ENCODE data around the gene OSCP1.
A peak's percentile ranks its signal among the peaks of the same experiment; 100 is the strongest.

OSCP1 gene

GRCh38 chr1:36406440-36406839, 43.8 kb downstream of the OSCP1 start:
- Histone ChIP-seq H3K9me3 (no peaks in the 10 kb centered on the region), H3K4me1 (ENCODE audit: control insufficient read depth in 1 of 2, insufficient read depth in 1 of 2, low read depth in 1 of 2, low read length in 1 of 2) (peaks cover 4 to 7% of the 10 kb centered on the region in 2 experiments), H3K27ac (peak overlapping the region; percentile 71), H3K4me3 (ENCODE audit: low read depth in 1 of 2, low read length in 1 of 2) (no peak overlapping the region), H3K36me3 (no peaks in the 10 kb centered on the region), H3K27me3 (no peaks in the 10 kb centered on the region)
- TF ChIP-seq, protein P1, sequence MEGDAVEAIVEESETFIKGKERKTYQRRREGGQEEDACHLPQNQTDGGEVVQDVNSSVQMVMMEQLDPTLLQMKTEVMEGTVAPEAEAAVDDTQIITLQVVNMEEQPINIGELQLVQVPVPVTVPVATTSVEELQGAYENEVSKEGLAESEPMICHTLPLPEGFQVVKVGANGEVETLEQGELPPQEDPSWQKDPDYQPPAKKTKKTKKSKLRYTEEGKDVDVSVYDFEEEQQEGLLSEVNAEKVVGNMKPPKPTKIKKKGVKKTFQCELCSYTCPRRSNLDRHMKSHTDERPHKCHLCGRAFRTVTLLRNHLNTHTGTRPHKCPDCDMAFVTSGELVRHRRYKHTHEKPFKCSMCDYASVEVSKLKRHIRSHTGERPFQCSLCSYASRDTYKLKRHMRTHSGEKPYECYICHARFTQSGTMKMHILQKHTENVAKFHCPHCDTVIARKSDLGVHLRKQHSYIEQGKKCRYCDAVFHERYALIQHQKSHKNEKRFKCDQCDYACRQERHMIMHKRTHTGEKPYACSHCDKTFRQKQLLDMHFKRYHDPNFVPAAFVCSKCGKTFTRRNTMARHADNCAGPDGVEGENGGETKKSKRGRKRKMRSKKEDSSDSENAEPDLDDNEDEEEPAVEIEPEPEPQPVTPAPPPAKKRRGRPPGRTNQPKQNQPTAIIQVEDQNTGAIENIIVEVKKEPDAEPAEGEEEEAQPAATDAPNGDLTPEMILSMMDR (IDR thresholded peaks at IDR 0.05), result no peak

DNA sequence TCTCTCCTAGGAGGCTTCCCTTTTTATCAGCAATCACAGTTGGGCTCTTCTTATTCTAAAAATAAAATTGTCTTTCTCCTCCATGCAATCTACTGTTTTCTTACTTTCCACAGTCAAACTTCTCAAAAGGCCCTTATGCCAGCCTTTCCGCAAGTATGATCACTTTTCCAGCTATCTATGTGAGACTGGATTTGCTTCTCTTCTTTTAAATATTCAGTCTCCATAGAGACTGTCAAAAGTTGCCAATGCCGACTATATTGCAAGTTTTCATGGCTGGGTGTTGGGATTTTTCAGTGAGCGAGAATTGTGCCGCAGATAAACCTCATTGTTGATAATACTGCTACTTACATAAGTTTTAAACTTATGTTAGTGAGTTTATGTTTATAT, 47.8 kb downstream of the OSCP1 start:
- H3K9me3 ChIP-seq, result no peaks in the 10 kb centered on the region
- H3K4me1 ChIP-seq (ENCODE audit: control insufficient read depth in 1 of 2, insufficient read depth in 1 of 2, low read depth in 1 of 2, low read length in 1 of 2), result peaks cover 22 to 26% of the 10 kb centered on the region in 2 experiments
- TF ChIP-seq, protein P1 (IDR thresholded peaks at IDR 0.05), result no peak
- H3K27me3 ChIP-seq, result no peaks in the 10 kb centered on the region
- H3K36me3 ChIP-seq, result no peaks in the 10 kb centered on the region
- peak overlapping the region; percentile 86 for H3K27ac ChIP-seq
- no peak overlapping the region for H3K4me3 ChIP-seq (ENCODE audit: low read depth in 1 of 2, low read length in 1 of 2)

GRCh38 chr1:36401602-36402503, 48.4 kb downstream of the OSCP1 start:
- Histone ChIP-seq H3K4me3 (ENCODE audit: low read depth in 1 of 2, low read length in 1 of 2) (no peak overlapping the region), H3K27ac (peak overlapping the region; percentile 86), H3K36me3 (no peaks in the 10 kb centered on the region), H3K27me3 (no peaks in the 10 kb centered on the region), H3K9me3 (no peaks in the 10 kb centered on the region), H3K4me1 (ENCODE audit: control insufficient read depth in 1 of 2, insufficient read depth in 1 of 2, low read depth in 1 of 2, low read length in 1 of 2) (peaks cover 28 to 32% of the 10 kb centered on the region in 2 experiments)
- TF ChIP-seq, protein P1 (IDR thresholded peaks at IDR 0.05), result no peak

GRCh38 chr1:36400825-36401601, 49.2 kb downstream of the OSCP1 start:
- TF ChIP-seq, protein P1 (IDR thresholded peaks at IDR 0.05), result no peak
- Histone ChIP-seq H3K27me3 (no peaks in the 10 kb centered on the region), H3K36me3 (no peaks in the 10 kb centered on the region), H3K4me1 (ENCODE audit: control insufficient read depth in 1 of 2, insufficient read depth in 1 of 2, low read depth in 1 of 2, low read length in 1 of 2) (peaks cover 37 to 41% of the 10 kb centered on the region in 2 experiments), H3K27ac (peak overlapping the region; percentile 86), H3K4me3 (ENCODE audit: low read depth in 1 of 2, low read length in 1 of 2) (peak overlapping the region; percentile 1 to 16), H3K9me3 (no peaks in the 10 kb centered on the region)

DNA sequence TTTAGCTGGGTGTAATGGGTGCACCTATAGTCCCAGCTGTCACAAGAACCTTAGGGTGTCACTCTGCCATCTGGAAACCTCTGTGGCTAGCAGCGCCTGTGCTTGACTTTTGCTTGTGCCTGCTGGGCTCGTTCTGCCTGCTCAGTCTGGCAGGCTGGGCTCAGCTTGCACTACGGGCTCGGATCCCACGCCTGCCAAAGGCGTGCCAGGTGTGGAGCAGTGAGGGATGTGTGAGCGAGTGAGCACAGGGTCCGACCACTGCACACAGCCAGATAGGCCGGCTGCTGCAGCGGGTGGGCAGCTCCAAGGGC, 49.8 kb downstream of the OSCP1 start:
- peak overlapping the region; percentile 86 for H3K27ac ChIP-seq
- H3K4me3 ChIP-seq (ENCODE audit: low read depth in 1 of 2, low read length in 1 of 2), result peak overlapping the region in 1 of 2 experiments; percentile 16
- no peaks in the 10 kb centered on the region for H3K9me3 ChIP-seq
- H3K27me3 ChIP-seq, result no peaks in the 10 kb centered on the region
- no peaks in the 10 kb centered on the region for H3K36me3 ChIP-seq
- TF ChIP-seq, protein P1 (IDR thresholded peaks at IDR 0.05), result no peak
- peaks cover 37 to 44% of the 10 kb centered on the region in 2 experiments for H3K4me1 ChIP-seq (ENCODE audit: control insufficient read depth in 1 of 2, insufficient read depth in 1 of 2, low read depth in 1 of 2, low read length in 1 of 2)

Data from neutrophil (primary cell).